ENCODE measurements around the gene GPX4.
A peak's percentile ranks its signal among the peaks of the same experiment; 100 is the strongest.

GPX4 gene

GRCh38 chr19:1101337-1101698 lies 2.5 kb upstream of the GPX4 start:
- H3K9me3 Mint-ChIP-seq = no peaks in the 10 kb centered on the region
- ATAC-seq (no peak), DNase-seq (no peak)
- peak overlapping the region; percentile 84 for H3K27ac Mint-ChIP-seq
- peak overlapping the region; percentile 42 for H3K4me3 Mint-ChIP-seq
- H3K36me3 Mint-ChIP-seq (ENCODE audit: low read depth) = peaks cover 6% of the 10 kb centered on the region
- H3K27me3 Mint-ChIP-seq = no peaks in the 10 kb centered on the region
- peaks cover 57% of the 10 kb centered on the region for H3K4me1 Mint-ChIP-seq

DNA sequence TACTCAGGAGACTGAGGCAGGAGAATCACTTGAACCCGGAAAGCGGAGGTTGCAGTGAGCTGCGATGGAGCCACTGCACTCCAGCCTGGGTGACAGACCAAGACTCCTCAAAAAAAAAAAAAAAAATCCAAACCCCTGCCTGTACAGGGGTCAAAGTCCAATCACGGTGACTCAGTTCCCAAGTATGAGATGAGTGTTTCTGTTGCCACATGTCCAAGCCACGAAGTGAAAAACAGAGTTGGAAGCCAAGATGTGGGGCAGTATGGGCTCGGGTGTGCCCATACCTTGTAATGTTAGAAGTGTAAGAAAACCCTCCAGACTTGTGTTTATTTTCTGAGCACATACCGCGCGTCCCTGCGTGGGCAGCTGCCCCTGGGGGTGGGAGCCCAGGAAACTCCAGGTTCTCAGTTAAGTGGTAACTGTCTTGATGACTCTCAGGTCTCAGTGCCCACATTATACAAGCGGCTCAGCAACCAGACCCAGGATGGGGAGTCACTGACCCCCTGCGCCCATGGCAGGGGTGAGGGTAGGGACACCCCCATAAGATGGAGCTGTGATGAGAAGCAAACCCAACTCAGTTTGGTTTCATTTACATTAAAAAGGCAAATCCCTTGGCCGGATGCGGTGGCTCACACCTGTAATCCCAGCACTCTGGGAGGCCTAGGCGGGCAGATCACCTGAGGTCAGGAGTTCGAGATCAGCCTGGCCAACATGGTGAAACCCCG lies 1.2 kb upstream of the GPX4 start:
- peak overlapping the region; percentile 60 for H3K4me3 Mint-ChIP-seq
- DNase-seq = peak; percentile 77
- H3K36me3 Mint-ChIP-seq (ENCODE audit: low read depth) = peaks cover 6% of the 10 kb centered on the region
- peak overlapping the region; percentile 84 for H3K27ac Mint-ChIP-seq
- H3K4me1 Mint-ChIP-seq = peaks cover 55% of the 10 kb centered on the region
- no peaks in the 10 kb centered on the region for H3K27me3 Mint-ChIP-seq
- peak; percentile 62 for ATAC-seq
- no peaks in the 10 kb centered on the region for H3K9me3 Mint-ChIP-seq

- peaks cover 6% of the 10 kb centered on the region for H3K36me3 Mint-ChIP-seq (ENCODE audit: low read depth)
- no peaks in the 10 kb centered on the region for H3K27me3 Mint-ChIP-seq
- peak overlapping the region; percentile 60 for H3K4me3 Mint-ChIP-seq
- H3K27ac Mint-ChIP-seq = peak overlapping the region; percentile 84
- ATAC-seq (no peak), DNase-seq (no peak)
- H3K4me1 Mint-ChIP-seq = peaks cover 50% of the 10 kb centered on the region
- H3K9me3 Mint-ChIP-seq = no peaks in the 10 kb centered on the region
These were observed 574 bp upstream of the GPX4 start for GRCh38 chr19:1103132-1103707.

DNA sequence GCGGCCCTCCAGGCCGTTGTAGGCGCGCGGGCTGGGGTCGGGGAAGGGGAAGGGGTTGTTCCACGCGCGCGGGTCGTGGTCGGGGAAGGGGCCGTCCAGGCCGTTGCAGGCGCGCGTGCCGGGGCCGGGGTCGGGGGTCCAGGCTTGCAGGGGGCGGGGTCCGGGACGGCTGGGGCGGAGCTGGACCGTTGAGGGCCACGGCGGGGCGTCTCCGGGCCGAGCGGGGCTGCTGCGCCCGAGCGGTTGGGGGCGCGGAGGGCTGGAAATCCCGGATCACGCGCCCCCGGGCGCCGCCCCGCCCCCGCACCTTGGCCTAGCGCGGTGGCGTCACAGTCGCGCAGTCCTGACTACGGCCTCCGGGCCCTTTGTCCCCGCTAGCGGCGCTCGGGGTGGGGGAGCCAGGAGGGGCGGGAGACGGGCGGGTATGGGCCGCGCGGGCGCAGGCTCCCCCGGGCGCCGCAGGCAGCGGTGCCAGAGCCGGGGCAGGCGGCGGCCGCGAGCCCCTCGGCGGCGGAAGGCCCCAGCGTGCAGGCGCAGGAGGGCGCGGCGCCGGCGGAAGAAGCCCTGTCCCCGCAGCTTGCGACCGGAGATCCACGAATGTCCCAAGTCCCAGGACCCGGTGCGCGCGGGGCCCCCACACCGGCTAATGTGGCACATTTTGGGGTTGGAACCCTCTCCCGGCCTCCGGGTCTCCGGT lies 665 bp downstream of the GPX4 start:
- no peaks in the 10 kb centered on the region for H3K9me3 Mint-ChIP-seq
- H3K27ac Mint-ChIP-seq = no peak overlapping the region
- peak overlapping the region; percentile 76 for H3K4me3 Mint-ChIP-seq
- no peaks in the 10 kb centered on the region for H3K27me3 Mint-ChIP-seq
- ATAC-seq (peak; percentile 29), DNase-seq (peak; percentile 81)
- peaks cover 40% of the 10 kb centered on the region for H3K4me1 Mint-ChIP-seq
- peaks cover 4% of the 10 kb centered on the region for H3K36me3 Mint-ChIP-seq (ENCODE audit: low read depth)

DNA sequence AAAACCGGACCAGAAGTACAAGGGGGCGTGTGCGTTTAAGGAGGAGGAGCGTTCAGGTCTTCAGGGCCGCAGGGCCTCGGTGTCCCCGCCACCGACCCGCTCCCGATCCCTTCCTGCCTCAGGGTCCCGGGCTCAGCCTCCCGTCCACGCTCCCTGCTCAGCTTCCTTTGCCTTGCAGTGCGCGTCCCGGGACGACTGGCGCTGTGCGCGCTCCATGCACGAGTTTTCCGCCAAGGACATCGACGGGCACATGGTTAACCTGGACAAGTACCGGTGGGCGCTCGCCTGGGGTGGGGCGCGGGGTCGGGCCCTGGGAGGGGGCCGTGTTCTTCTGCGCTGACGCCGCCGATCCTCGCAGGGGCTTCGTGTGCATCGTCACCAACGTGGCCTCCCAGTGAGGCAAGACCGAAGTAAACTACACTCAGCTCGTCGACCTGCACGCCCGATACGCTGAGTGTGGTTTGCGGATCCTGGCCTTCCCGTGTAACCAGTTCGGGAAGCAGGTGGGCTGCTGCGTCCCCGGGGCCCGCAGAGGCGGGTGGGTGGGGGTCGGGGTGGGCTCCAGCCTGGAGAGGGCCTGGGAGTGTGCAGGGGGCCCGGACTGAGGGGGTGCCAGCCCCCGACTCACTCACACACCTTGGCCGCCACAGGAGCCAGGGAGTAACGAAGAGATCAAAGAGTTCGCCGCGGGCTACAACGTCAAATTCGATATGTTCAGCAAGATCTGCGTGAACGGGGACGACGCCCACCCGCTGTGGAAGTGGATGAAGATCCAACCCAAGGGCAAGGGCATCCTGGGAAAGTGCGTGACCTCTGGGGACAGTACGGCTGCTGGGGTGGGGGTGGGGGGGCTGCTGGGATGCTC lies 1.4 kb downstream of the GPX4 start:
- Mint-ChIP-seq H3K4me1 (peaks cover 32% of the 10 kb centered on the region), H3K9me3 (no peaks in the 10 kb centered on the region), H3K4me3 (peak overlapping the region; percentile 76), H3K27me3 (no peaks in the 10 kb centered on the region), H3K36me3 (ENCODE audit: low read depth) (peaks cover 2% of the 10 kb centered on the region), H3K27ac (no peak overlapping the region)
- ATAC-seq (no peak), DNase-seq (no peak)

- Mint-ChIP-seq H3K4me3 (no peak overlapping the region), H3K27ac (no peak overlapping the region), H3K9me3 (no peaks in the 10 kb centered on the region), H3K27me3 (no peaks in the 10 kb centered on the region), H3K4me1 (peaks cover 25% of the 10 kb centered on the region), H3K36me3 (ENCODE audit: low read depth) (peaks cover 2% of the 10 kb centered on the region)
- no peak for ATAC-seq
- no peak for DNase-seq
These were observed 2.4 kb downstream of the GPX4 start for GRCh38 chr19:1105873-1106840.

DNA sequence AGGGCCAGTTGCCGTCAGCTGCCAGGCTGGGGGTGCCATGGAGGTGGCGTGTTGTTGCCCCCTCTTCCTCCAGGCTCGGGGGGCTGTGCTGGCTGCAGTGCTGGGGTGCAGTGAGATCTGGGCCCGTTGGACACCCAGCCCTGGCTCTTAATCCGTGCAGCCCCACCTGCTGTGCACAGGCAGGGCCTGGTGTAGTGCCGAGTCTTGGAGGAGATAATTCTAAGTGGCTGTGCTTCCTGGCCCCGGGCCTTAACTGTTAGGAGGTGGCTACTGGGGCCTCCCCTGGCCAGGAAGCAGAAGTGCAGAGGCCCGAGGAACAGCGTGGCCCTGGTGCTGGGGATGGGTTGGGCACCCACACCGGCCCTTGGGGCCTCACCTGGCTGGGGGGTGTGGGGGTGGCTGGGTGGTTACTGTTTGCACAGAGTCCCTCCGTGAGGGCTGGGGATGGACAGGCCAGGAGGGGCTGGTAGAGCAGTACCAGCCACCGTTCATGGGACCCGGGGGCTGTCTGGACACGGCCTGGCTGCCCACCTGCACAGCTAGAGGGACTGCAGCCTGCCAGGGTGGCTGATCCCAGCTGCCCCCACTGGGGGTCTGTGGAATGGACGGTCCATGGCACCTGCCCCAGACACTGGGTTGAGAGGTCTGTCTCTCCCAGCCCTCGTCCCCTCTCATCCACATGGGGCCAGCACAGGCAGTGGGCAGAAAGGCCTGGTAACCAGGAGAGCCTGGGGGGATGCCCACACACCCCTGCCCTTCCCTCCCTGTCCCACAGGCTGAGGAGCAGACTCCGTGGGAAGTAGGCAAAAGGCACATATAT lies 3.3 kb downstream of the GPX4 start:
- no peaks in the 10 kb centered on the region for H3K9me3 Mint-ChIP-seq
- H3K4me1 Mint-ChIP-seq = peaks cover 16% of the 10 kb centered on the region
- no peaks in the 10 kb centered on the region for H3K27me3 Mint-ChIP-seq
- no peak for DNase-seq
- H3K4me3 Mint-ChIP-seq = no peak overlapping the region
- H3K36me3 Mint-ChIP-seq (ENCODE audit: low read depth) = peaks cover 2% of the 10 kb centered on the region
- ATAC-seq = no peak
- H3K27ac Mint-ChIP-seq = no peak overlapping the region

GRCh38 chr19:1107661-1108261 lies 4.0 kb downstream of the GPX4 start:
- Mint-ChIP-seq H3K4me1 (peaks cover 9% of the 10 kb centered on the region), H3K36me3 (ENCODE audit: low read depth) (peaks cover 2% of the 10 kb centered on the region), H3K27ac (no peak overlapping the region)

DNA sequence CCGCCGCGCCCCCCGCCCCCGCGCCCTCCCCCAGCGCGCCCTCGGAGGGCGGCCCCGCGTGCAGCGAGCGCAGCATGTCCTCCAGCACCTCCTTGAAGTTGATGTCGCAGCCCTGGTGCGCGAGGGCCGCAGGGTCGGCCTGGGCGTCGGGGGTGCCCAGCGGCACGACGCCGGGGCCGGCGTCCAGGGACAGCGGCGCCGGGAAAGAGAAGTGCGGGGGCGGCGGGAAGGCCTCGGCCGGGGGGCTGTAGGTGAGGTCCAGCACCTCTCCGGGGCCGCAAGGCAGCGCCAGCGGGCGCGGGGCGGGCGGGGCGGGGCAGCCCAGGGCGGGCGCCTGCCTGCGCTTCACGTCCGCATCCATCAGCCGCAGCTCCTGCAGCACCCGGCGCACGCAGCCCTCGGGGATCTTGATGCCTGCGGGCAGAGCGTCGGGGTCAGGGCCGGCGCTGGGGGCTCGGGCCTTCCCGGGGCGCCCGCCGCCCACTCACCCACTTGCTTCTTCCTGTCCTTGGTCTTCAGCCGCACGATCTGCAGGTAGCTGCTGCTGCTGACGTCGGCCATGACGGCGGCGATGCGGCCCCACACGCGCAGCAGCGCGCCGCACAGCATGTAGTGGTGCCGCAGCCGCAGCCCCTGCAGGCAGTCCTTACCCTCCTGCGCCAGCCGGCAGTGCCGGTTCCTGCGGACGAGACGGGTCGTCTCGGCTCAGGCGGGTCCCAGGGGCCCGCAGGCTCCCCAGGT lies 4.7 kb downstream of the GPX4 start:
- Mint-ChIP-seq H3K4me3 (no peak overlapping the region), H3K27me3 (no peaks in the 10 kb centered on the region), H3K27ac (no peak overlapping the region), H3K4me1 (peaks cover 2% of the 10 kb centered on the region), H3K36me3 (ENCODE audit: low read depth) (peaks cover 2% of the 10 kb centered on the region), H3K9me3 (no peaks in the 10 kb centered on the region)
- DNase-seq (no peak), ATAC-seq (no peak)

More at GRCh38 chr19:1107661-1108261, 4.0 kb downstream of the GPX4 start:
- Mint-ChIP-seq H3K4me3 (no peak overlapping the region), H3K27me3 (no peaks in the 10 kb centered on the region), H3K9me3 (no peaks in the 10 kb centered on the region)
- no peak for ATAC-seq
- DNase-seq = no peak

- peaks cover 2% of the 10 kb centered on the region for H3K36me3 Mint-ChIP-seq (ENCODE audit: low read depth)
- no peak for DNase-seq
These were observed 5.3 kb downstream of the GPX4 start for GRCh38 chr19:1109032-1109551.

DNA sequence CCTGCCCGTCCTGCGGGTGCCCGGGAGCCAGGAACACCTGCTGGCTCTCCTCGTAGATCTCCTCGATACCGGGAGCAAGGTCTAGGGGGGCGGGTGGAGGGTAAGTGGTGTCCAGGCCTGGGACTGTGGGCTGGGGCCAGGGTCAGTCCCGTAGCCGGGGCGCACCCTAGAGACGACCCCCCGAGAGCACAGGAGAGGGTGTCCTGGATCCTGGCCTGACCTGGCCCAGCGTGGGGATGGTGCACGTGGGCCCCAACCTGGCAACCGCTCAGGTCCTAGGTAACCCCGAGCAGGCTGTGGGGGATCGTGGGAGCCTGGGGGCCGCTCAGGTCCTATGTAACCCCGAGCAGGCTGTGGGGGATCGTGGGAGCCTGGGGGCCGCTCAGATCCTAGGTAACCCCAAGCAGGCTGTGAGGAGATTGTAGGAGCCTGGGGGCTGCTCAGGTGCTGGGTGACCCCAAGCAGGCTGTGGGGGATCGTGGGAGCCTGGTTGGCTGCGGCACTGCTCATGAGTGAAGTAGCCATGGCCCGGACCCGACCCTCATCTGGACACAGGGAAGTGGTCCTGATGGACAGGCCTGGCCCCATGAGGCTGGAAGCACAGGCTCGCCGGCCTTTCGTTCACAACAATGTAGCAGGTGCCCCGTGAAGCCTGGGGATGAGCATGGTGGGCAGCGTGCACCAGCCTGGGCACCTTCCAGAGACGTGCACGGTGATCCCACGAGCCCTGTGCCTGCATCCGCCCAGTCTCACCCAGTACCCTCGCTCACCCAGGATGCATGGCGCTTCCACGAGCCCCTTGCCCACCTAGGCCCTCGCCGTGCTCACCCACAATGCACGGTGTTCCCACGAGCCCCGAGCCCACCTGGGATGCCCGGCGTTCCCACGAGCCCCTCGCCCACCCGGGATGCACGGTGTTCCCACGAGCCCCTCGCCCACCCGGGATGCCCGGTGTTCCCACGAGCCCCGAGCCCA lies 6.2 kb downstream of the GPX4 start:
- H3K27me3 Mint-ChIP-seq = no peaks in the 10 kb centered on the region

More at GRCh38 chr19:1109032-1109551, 5.3 kb downstream of the GPX4 start:
- no peaks in the 10 kb centered on the region for H3K4me1 Mint-ChIP-seq
- no peak overlapping the region for H3K27ac Mint-ChIP-seq
- no peaks in the 10 kb centered on the region for H3K9me3 Mint-ChIP-seq
- H3K27me3 Mint-ChIP-seq = no peaks in the 10 kb centered on the region
- ATAC-seq = no peak
- H3K4me3 Mint-ChIP-seq = no peak overlapping the region

More for the DNA sequence above, 6.2 kb downstream of the GPX4 start:
- H3K27ac Mint-ChIP-seq = no peak overlapping the region
- ATAC-seq (no peak), DNase-seq (no peak)
- no peaks in the 10 kb centered on the region for H3K4me1 Mint-ChIP-seq
- H3K4me3 Mint-ChIP-seq = no peak overlapping the region
- H3K9me3 Mint-ChIP-seq = no peaks in the 10 kb centered on the region
- H3K36me3 Mint-ChIP-seq (ENCODE audit: low read depth) = peaks cover under 1% of the 10 kb centered on the region
